Urinary bladder (tissue), 4 donors: ENCODE data around the gene S1PR3. TPM values are rescaled to one million over a fixed set of nuclear protein-coding genes. Genes with fewer than 3 reads are reported as not detected.

ENCODE experiments used
- DNase-seq: peaks from one replicate; pipeline ENCODE4 v3.0.0-alpha.2; 2015; ENCODE audit errors: extremely low spot score
- H3K27ac ChIP-seq: one replicate; pipeline ENCODE4 v1.5.1; 2013; ENCODE audit warnings: low read depth, mild to moderate bottlenecking, moderate library complexity
- H3K36me3 ChIP-seq: one replicate; pipeline ENCODE4 v1.6.1; 2013; ENCODE audit warnings: mild to moderate bottlenecking, moderate library complexity; ENCODE audit not compliant: insufficient read depth
- H3K4me1 ChIP-seq: one replicate; pipeline ENCODE4 v1.6.1; 2013; ENCODE audit warnings: mild to moderate bottlenecking, moderate library complexity; ENCODE audit not compliant: insufficient read depth
- H3K4me3 ChIP-seq: one replicate; pipeline ENCODE4 v1.5.1; 2013; ENCODE audit warnings: low read depth, low read length
- WGBS: extraction: QIAGEN DNeasy Blood & Tissue Kit; methylation state at CpG from one replicate; pipeline ENCODE4 v1.1.7; 2013; 5-methylcytosine and 5-hydroxymethylcytosine counted together
- polyA plus RNA-seq: library from polyadenylated mRNA; stranded (reverse); fragments of 200-250 nt; gene quantifications from one replicate; pipeline ENCODE4 v1.2.3, GENCODE V29; 2013
- total RNA-seq: library from RNA; depleted of rRNA; stranded (reverse); fragments of >200 nt; gene quantifications from one replicate; pipeline ENCODE4 v1.2.3, GENCODE V29; 2014
- donor health status: healthy with polysubstance abuse.
- donor health status: healthy.

Gene S1PR3
- total and polyA plus RNA-seq, 2 donors, result 47.4 to 47.8 TPM

GRCh38 chr9:88975966-88976889 is 15.0 kb upstream of the S1PR3 start:
- H3K4me1 ChIP-seq, result no peaks in the 10 kb centered on the region
- no peaks in the 10 kb centered on the region for H3K36me3 ChIP-seq
- WGBS, result 67% methylated on average over 8 of the region's 8 CpGs
- no peak for DNase-seq
- H3K4me3 ChIP-seq, result no peak overlapping the region
- no peak overlapping the region for H3K27ac ChIP-seq

- 93% methylated on average over 5 of the region's 5 CpGs for WGBS
- Histone ChIP-seq H3K4me1 (no peaks in the 10 kb centered on the region), H3K36me3 (no peaks in the 10 kb centered on the region), H3K4me3 (no peak overlapping the region), H3K27ac (no peak overlapping the region)
- DNase-seq, result no peak
Measured at GRCh38 chr9:88976890-88977257, 14.4 kb upstream of the S1PR3 start.

GRCh38 chr9:88978034-88978433 is 13.2 kb upstream of the S1PR3 start:
- no peak for DNase-seq
- H3K4me1 ChIP-seq, result no peaks in the 10 kb centered on the region
- H3K36me3 ChIP-seq, result no peaks in the 10 kb centered on the region
- H3K4me3 ChIP-seq, result no peak overlapping the region
- H3K27ac ChIP-seq, result no peak overlapping the region
- WGBS, result 51% methylated on average over 5 of the region's 5 CpGs

- no peaks in the 10 kb centered on the region for H3K36me3 ChIP-seq
- no peaks in the 10 kb centered on the region for H3K4me1 ChIP-seq
- no peak overlapping the region for H3K27ac ChIP-seq
- DNase-seq, result no peak
- H3K4me3 ChIP-seq, result no peak overlapping the region
- 92% methylated on average over 2 of the region's 2 CpGs for WGBS
Measured at GRCh38 chr9:88979021-88979420, 12.2 kb upstream of the S1PR3 start.

- 96% methylated on average over 2 of the region's 2 CpGs for WGBS
Measured at GRCh38 chr9:88979791-88980190, 11.5 kb upstream of the S1PR3 start.

GRCh38 chr9:88980740-88981203 is 10.5 kb upstream of the S1PR3 start:
- WGBS, result 32% methylated on average over 1 of the region's 1 CpG
- Histone ChIP-seq H3K4me1 (no peaks in the 10 kb centered on the region), H3K27ac (no peak overlapping the region)

More at GRCh38 chr9:88979791-88980190, 11.5 kb upstream of the S1PR3 start:
- Histone ChIP-seq H3K4me3 (no peak overlapping the region), H3K36me3 (no peaks in the 10 kb centered on the region), H3K27ac (no peak overlapping the region), H3K4me1 (no peaks in the 10 kb centered on the region)
- no peak for DNase-seq

GRCh38 chr9:88983865-88984542 is 7.3 kb upstream of the S1PR3 start:
- DNase-seq, result no peak
- no peak overlapping the region for H3K4me3 ChIP-seq
- 77% methylated on average over 2 of the region's 2 CpGs for WGBS

More at GRCh38 chr9:88980740-88981203, 10.5 kb upstream of the S1PR3 start:
- Histone ChIP-seq H3K36me3 (no peaks in the 10 kb centered on the region), H3K4me3 (no peak overlapping the region)
- DNase-seq, result no peak

GRCh38 chr9:88984543-88984883 is 6.8 kb upstream of the S1PR3 start:
- H3K36me3 ChIP-seq, result no peaks in the 10 kb centered on the region
- no peak overlapping the region for H3K4me3 ChIP-seq
- DNase-seq, result peak; percentile 52
- no peak overlapping the region for H3K27ac ChIP-seq
- no peaks in the 10 kb centered on the region for H3K4me1 ChIP-seq
- WGBS, result 86% methylated on average over 4 of the region's 4 CpGs

More at GRCh38 chr9:88983865-88984542, 7.3 kb upstream of the S1PR3 start:
- Histone ChIP-seq H3K27ac (no peak overlapping the region), H3K36me3 (no peaks in the 10 kb centered on the region), H3K4me1 (no peaks in the 10 kb centered on the region)

- Histone ChIP-seq H3K4me1 (no peaks in the 10 kb centered on the region), H3K36me3 (no peaks in the 10 kb centered on the region), H3K4me3 (no peak overlapping the region), H3K27ac (no peak overlapping the region)
- no peak for DNase-seq
- 86% methylated on average over 2 of the region's 2 CpGs for WGBS
Measured at GRCh38 chr9:88985616-88986015, 5.7 kb upstream of the S1PR3 start.

- Histone ChIP-seq H3K27ac (no peak overlapping the region), H3K4me1 (no peaks in the 10 kb centered on the region), H3K36me3 (no peaks in the 10 kb centered on the region), H3K4me3 (no peak overlapping the region)
- 82% methylated on average over 3 of the region's 3 CpGs for WGBS
- DNase-seq, result no peak
Measured at GRCh38 chr9:88986776-88987175, 4.5 kb upstream of the S1PR3 start.

GRCh38 chr9:88987661-88988060 is 3.6 kb upstream of the S1PR3 start:
- Histone ChIP-seq H3K4me1 (no peaks in the 10 kb centered on the region), H3K27ac (no peak overlapping the region), H3K36me3 (no peaks in the 10 kb centered on the region), H3K4me3 (no peak overlapping the region)
- DNase-seq, result no peak
- WGBS, result 77% methylated on average over 4 of the region's 4 CpGs

- no peak for DNase-seq
- 37% methylated on average over 7 of the region's 7 CpGs for WGBS
- no peaks in the 10 kb centered on the region for H3K4me1 ChIP-seq
- H3K27ac ChIP-seq, result no peak overlapping the region
- H3K4me3 ChIP-seq, result no peak overlapping the region
- H3K36me3 ChIP-seq, result no peaks in the 10 kb centered on the region
Measured at GRCh38 chr9:88988796-88989641, 2.2 kb upstream of the S1PR3 start.

GRCh38 chr9:88990041-88990728 is 1.1 kb upstream of the S1PR3 start:
- Histone ChIP-seq H3K4me1 (no peaks in the 10 kb centered on the region), H3K4me3 (no peak overlapping the region), H3K36me3 (no peaks in the 10 kb centered on the region), H3K27ac (no peak overlapping the region)
- WGBS, result 65% methylated on average over 25 of the region's 25 CpGs
- DNase-seq, result no peak
